Neural progenitor cell (in vitro differentiated cells): ENCODE measurements around the gene MICALL2.

Source experiments
- EZH2 ChIP-seq: fragments of 200-600 bp; sonication (generic); IDR thresholded peaks from 2 replicates; pipeline ENCODE4 v1.6.1; 2017; ENCODE audit warnings: antibody characterized with exemption, mild to moderate bottlenecking, moderate library complexity
- EZH2phosphoT487 ChIP-seq: fragments of 200-600 bp; sonication (generic); IDR thresholded peaks from 2 replicates; pipeline ENCODE4 v1.6.1; 2017; ENCODE audit warnings: antibody characterized with exemption
- TF ChIP-seq, protein P1 (sequence below): fragments of 200-600 bp; sonication (generic); IDR thresholded peaks from 2 replicates; pipeline ENCODE4 v1.5.1; 2017; ENCODE audit warnings: antibody characterized with exemption, mild to moderate bottlenecking

DNA sequence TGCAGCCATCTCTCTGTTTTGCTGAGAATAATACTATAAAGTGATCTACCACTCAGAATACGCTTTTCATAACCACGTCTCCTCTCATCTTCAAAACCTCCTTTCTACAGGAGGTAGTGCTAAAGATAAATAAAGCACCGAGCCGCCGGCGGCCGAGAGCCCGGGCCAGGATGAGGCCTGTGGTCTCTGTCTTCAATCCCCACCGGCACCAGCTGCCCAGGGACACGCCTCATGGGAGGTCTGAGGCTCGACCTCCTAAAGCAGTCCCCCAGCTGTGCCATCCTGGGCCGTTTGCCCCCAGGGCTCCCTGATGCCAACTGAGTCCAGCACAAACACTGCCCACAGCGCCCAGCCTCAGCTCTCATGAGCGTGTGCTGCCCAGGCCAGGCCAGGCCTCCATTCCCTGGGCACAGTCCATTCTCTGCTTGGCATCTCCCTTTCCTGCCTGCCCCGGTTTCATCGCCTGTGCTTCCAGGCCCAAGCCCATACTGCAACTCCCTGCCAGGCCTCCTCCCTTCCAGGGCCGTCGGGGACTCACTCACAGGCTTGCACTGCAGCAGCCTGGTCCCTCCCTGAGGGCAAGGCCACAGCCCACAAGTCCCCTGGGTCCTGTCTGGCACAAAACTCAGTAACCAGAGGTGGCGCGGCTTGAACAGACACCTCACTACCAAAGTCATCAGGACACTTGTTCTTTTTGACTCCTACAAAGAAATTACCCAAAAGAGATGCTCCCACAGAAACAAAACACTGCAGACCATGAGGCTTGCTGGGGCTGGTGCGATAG, 42.4 kb upstream of the MICALL2 start:
- TF ChIP-seq, protein P1, sequence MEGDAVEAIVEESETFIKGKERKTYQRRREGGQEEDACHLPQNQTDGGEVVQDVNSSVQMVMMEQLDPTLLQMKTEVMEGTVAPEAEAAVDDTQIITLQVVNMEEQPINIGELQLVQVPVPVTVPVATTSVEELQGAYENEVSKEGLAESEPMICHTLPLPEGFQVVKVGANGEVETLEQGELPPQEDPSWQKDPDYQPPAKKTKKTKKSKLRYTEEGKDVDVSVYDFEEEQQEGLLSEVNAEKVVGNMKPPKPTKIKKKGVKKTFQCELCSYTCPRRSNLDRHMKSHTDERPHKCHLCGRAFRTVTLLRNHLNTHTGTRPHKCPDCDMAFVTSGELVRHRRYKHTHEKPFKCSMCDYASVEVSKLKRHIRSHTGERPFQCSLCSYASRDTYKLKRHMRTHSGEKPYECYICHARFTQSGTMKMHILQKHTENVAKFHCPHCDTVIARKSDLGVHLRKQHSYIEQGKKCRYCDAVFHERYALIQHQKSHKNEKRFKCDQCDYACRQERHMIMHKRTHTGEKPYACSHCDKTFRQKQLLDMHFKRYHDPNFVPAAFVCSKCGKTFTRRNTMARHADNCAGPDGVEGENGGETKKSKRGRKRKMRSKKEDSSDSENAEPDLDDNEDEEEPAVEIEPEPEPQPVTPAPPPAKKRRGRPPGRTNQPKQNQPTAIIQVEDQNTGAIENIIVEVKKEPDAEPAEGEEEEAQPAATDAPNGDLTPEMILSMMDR = no peak
- TF ChIP-seq EZH2 (no peak), EZH2phosphoT487 (no peak)
